PFSK-1 (cell line): Measurements from ENCODE around the gene PTPRK.

Experiments used
- POLR2AphosphoS5 ChIP-seq: IDR thresholded peaks from 2 replicates; pipeline ENCODE4 v1.6.1; 2012; ENCODE audit warnings: low read depth, mild to moderate bottlenecking, control low read depth, low read length, moderate library complexity
- REST ChIP-seq, 2 experiments: IDR thresholded peaks; 2 replicates each; pipeline versions ENCODE4 v1.6.1 to v1.8.0; 2011 to 2012; ENCODE audit warnings: low read depth in 2 of 2, low read length in 2 of 2, control low read depth in 1 of 2, inconsistent platforms in 1 of 2, mild to moderate bottlenecking in 1 of 2, moderate library complexity in 1 of 2; ENCODE audit not compliant: insufficient read depth in 1 of 2
- TAF1 ChIP-seq: IDR thresholded peaks from 2 replicates; pipeline ENCODE4 v1.6.1; 2012; ENCODE audit warnings: low read length, control low read depth, borderline replicate concordance; ENCODE audit not compliant: insufficient read depth

DNA sequence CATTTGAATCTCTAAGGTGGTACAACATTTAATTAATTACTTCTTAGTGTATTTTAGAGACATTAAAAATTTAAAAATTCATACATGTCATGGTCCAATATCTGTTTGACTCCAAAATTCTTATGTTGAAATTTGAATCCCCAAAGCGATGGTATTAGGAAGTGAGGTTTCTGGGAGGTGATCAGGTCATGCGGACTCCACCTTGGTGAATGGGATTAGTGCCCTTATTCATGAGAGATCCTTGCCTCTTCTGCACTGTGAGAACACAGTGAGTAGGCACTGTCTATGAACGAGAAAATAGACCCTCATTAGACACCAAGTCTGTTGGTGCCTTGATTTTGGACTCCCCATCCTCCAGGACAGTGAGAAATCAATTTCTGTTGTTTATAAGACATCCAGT, 254.7 kb downstream of the PTPRK start:
- no peak for TF ChIP-seq POLR2AphosphoS5
- TF ChIP-seq TAF1 = no peak
- no peak for TF ChIP-seq REST (IDR thresholded peaks at IDR 0.05; ENCODE audit: insufficient read depth in 1 of 2, low read depth in 2 of 2, low read length in 2 of 2)
